GM23338 (cell line): ENCODE data around the gene B4GALT2.

Experiments
- POLR2AphosphoS5 ChIP-seq: IDR thresholded peaks from 2 replicates; pipeline ENCODE4 v1.6.1; 2016; ENCODE audit warnings: antibody characterized with exemption, low read depth
- TF ChIP-seq, protein P1 (sequence below), 2 experiments: fragments of 200-600 bp in 1 of 2; sonication (generic) in 1 of 2; conservative IDR thresholded peaks; 2 replicates each; pipeline versions ENCODE4 v1.5.1 to v1.6.1; 2016 to 2017; ENCODE audit warnings: antibody characterized with exemption in 2 of 2, low read depth in 2 of 2, mild to moderate bottlenecking in 2 of 2, moderate library complexity in 1 of 2

DNA sequence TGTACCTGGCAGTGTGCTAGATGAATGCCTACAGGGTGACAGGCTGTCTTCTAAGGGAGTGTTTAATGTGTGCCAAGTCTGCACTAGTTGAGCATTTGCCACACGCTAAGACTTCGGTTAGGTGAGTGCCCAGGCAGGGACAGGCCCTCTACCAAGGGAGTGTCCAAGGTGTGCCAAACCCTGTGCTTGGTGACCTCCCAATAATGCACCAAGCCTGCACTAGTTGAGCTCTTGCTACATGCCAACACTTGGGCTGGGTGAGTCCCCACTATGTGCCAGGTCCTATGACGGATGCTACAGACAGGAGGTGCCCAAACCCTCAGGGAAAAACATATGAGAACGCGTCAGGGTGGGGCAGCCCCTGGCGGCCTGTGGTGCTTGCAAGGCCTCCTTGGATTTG, 41.5 kb downstream of the B4GALT2 start:
- TF ChIP-seq, protein P1, sequence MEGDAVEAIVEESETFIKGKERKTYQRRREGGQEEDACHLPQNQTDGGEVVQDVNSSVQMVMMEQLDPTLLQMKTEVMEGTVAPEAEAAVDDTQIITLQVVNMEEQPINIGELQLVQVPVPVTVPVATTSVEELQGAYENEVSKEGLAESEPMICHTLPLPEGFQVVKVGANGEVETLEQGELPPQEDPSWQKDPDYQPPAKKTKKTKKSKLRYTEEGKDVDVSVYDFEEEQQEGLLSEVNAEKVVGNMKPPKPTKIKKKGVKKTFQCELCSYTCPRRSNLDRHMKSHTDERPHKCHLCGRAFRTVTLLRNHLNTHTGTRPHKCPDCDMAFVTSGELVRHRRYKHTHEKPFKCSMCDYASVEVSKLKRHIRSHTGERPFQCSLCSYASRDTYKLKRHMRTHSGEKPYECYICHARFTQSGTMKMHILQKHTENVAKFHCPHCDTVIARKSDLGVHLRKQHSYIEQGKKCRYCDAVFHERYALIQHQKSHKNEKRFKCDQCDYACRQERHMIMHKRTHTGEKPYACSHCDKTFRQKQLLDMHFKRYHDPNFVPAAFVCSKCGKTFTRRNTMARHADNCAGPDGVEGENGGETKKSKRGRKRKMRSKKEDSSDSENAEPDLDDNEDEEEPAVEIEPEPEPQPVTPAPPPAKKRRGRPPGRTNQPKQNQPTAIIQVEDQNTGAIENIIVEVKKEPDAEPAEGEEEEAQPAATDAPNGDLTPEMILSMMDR (conservative IDR thresholded peaks at IDR 0.05; ENCODE audit: low read depth in 2 of 2), result no peak
- TF ChIP-seq POLR2AphosphoS5, result no peak
